GM12892 (cell line): Measurements from ENCODE around the gene TPO.

Source experiments
- POLR2A ChIP-seq: IDR thresholded peaks from 2 replicates; pipeline ENCODE4 v1.6.1; 2011; ENCODE audit warnings: low read depth, low read length, control low read depth
- POLR2AphosphoS5 ChIP-seq: IDR thresholded peaks from 2 replicates; pipeline ENCODE4 v1.6.1; 2011; ENCODE audit warnings: low read depth, low read length, control low read depth
- TAF1 ChIP-seq: IDR thresholded peaks from 2 replicates; pipeline ENCODE4 v1.6.1; 2011; ENCODE audit warnings: low read depth, mild to moderate bottlenecking, control low read depth, low read length, borderline replicate concordance

DNA sequence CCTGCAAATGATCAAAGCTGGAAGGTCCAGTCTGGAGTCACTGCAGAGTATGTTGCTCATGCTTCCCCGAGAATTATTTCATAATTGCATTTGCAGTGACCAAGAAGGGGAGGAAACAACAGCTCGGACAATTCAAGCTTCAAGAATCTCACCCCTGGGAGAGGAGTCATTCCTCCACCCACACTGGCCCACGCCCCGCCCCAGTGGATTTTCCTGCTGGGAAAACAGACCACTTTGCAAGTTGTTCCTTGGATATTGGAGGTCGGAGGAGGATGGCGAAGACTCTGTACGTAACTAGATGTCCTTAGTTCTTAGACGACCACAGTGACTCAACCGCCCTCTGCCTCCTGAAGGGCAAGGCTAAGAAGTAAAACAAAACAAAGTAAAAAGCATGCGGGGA is 159.4 kb downstream of the TPO start:
- TF ChIP-seq POLR2A (no peak), POLR2AphosphoS5 (no peak), TAF1 (no peak)
